Fibroblast of lung (primary cell): Measurements from ENCODE around the gene ANO1.

Experiments used
- EZH2 ChIP-seq: IDR thresholded peaks from 2 replicates; pipeline ENCODE4 v1.5.1; 2012; ENCODE audit warnings: low read length, control low read depth, mild to moderate bottlenecking; ENCODE audit errors: missing control alignments
- TF ChIP-seq, protein P1 (sequence below), 2 donors: IDR thresholded peaks in 1 of 2; conservative IDR thresholded peaks in 1 of 2; 1 replicate in 1 of 2; 2 replicates in 1 of 2; pipeline ENCODE4 v1.5.1; 2011 to 2012; ENCODE audit warnings: low read length in 2 of 2, control low read depth in 1 of 2, inconsistent platforms in 1 of 2, low read depth in 1 of 2, mild to moderate bottlenecking in 1 of 2

DNA sequence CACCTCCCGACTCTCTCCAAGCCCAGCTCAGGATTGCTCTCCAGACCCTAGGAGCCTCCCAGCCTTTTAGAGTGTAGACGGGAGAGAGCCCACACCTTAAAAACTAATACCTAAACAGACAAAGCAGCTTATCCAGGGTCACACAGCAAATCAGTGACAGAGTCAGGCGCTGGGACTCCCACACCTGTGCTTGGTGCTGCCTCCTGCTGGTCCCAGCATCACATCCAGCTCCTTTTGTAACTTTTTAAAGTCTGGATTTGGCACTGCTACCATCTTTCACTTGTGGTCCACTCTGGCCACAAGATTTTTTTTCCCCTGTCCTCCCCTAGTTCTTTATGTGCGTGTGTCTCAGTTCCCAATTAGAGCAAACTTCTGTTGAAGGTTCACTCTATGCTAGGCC is 4.7 kb downstream of the ANO1 start:
- TF ChIP-seq, protein P1, sequence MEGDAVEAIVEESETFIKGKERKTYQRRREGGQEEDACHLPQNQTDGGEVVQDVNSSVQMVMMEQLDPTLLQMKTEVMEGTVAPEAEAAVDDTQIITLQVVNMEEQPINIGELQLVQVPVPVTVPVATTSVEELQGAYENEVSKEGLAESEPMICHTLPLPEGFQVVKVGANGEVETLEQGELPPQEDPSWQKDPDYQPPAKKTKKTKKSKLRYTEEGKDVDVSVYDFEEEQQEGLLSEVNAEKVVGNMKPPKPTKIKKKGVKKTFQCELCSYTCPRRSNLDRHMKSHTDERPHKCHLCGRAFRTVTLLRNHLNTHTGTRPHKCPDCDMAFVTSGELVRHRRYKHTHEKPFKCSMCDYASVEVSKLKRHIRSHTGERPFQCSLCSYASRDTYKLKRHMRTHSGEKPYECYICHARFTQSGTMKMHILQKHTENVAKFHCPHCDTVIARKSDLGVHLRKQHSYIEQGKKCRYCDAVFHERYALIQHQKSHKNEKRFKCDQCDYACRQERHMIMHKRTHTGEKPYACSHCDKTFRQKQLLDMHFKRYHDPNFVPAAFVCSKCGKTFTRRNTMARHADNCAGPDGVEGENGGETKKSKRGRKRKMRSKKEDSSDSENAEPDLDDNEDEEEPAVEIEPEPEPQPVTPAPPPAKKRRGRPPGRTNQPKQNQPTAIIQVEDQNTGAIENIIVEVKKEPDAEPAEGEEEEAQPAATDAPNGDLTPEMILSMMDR (conservative IDR thresholded peaks at IDR 0.05 in 1 of 2, IDR thresholded peaks at IDR 0.05 in 1 of 2; ENCODE audit: low read depth in 1 of 2, low read length in 2 of 2): peak in 1 of 2 donors; percentile 19
- no peak for TF ChIP-seq EZH2
